HG02973 (cell line): ENCODE results near the gene TULP1.

Source experiments
- ATAC-seq: cut with Tn5 transposase; IDR thresholded peaks from one replicate; pipeline ENCODE4 v1.9.1; 2021; ENCODE audit warnings: moderate library complexity; ENCODE audit not compliant: unreplicated experiment

The TULP1 gene

GRCh38 chr6:35485402-35485877 is 27.3 kb downstream of the TULP1 start:
- ATAC-seq, result no peak

GRCh38 chr6:35484921-35485392 is 27.7 kb downstream of the TULP1 start:
- no peak for ATAC-seq

GRCh38 chr6:35483893-35484645 is 28.6 kb downstream of the TULP1 start:
- no peak for ATAC-seq

GRCh38 chr6:35483490-35483889 is 29.2 kb downstream of the TULP1 start:
- ATAC-seq, result no peak

- ATAC-seq, result no peak
Measured at GRCh38 chr6:35483062-35483461, 29.6 kb downstream of the TULP1 start.

GRCh38 chr6:35481226-35481625 is 31.5 kb downstream of the TULP1 start:
- no peak for ATAC-seq

- no peak for ATAC-seq
Measured at GRCh38 chr6:35480176-35480575, 32.5 kb downstream of the TULP1 start.

- ATAC-seq, result no peak
Measured at GRCh38 chr6:35478259-35478658, 34.4 kb downstream of the TULP1 start.

- ATAC-seq, result no peak
Measured at GRCh38 chr6:35477551-35478179, 35.0 kb downstream of the TULP1 start.

- ATAC-seq, result no peak
Measured at GRCh38 chr6:35477028-35477427, 35.7 kb downstream of the TULP1 start.

- no peak for ATAC-seq
Measured at GRCh38 chr6:35476004-35476403, 36.7 kb downstream of the TULP1 start.

- ATAC-seq, result no peak
Measured at GRCh38 chr6:35475573-35475972, 37.1 kb downstream of the TULP1 start.

- ATAC-seq, result no peak
Measured at GRCh38 chr6:35474942-35475570, 37.6 kb downstream of the TULP1 start.

GRCh38 chr6:35474131-35474941 is 38.4 kb downstream of the TULP1 start:
- no peak for ATAC-seq

- no peak for ATAC-seq
Measured at GRCh38 chr6:35473850-35474130, 38.9 kb downstream of the TULP1 start.

GRCh38 chr6:35473075-35473849 is 39.4 kb downstream of the TULP1 start:
- ATAC-seq, result no peak

- ATAC-seq, result no peak
Measured at GRCh38 chr6:35471836-35472345, 40.8 kb downstream of the TULP1 start.

GRCh38 chr6:35470663-35471120 is 42.0 kb downstream of the TULP1 start:
- no peak for ATAC-seq

GRCh38 chr6:35469751-35470662 is 42.7 kb downstream of the TULP1 start:
- ATAC-seq, result no peak
